ENCODE results near the gene KDM4C. TPM values are rescaled to one million over a fixed set of nuclear protein-coding genes. Genes with fewer than 3 reads are reported as not detected.

KDM4C gene
- total and polyA plus RNA-seq, 2 of the 13 experiments (the other 11 are each of a cell fraction or from before 2014, with no cell fraction given) = 19.4 to 23.6 TPM

DNA sequence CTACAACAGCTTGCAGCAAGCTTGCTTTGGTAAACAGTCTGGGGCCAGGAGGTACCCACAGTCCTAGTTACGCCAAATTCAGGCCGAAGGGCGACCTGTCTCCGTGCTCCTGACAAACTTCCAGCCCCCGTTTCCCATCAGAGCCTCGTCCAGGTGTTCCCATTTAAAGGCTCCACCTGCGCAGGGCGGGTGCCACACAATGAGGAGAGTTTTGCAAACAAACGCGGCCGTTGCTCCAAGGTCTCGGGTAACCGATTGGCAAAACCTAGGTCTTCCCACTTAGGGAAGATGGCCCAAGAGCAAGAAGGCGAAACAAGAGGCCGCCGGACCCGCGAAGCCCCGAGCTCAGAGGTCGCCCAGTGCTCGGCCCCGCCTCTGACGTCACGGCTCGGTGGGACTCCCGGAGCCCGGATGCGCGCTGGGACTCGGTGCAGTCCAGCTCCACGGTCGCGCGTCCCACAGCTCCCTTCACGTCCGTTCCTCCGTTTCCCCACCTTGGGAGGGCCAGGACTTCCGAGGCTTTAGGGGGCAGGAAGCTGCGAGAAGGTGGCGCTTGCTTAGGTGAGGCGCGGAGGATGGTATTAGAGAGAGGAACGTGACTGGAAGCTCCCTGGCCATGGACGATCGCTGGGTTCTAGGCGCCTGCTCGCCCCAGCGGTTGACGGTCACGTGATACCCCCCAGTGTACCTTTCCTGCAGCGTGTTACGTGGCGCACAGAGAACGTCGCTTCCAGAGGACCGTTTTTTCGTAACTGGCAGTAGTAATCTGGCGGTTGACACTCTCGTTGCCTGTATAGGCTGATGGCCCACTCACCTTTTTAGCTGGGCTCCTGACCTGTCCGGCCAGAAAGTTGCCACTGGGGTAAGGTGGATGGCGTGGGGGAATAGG, 41.8 kb upstream of the KDM4C start:
- peak; percentile 79 for DNase-seq (ENCODE audit: low spot score)
- H3K9ac ChIP-seq (ENCODE audit: insufficient read depth, low read depth, low read length) = peak overlapping the region; percentile 84
- H3K4me3 ChIP-seq (replicated peaks in 1 of 3; ENCODE audit: insufficient read depth in 1 of 3, low read depth in 2 of 3, low read length in 3 of 3) = peak overlapping the region; percentile 57 to 72 (median 65)
- FAIRE-seq = peak; percentile 48
- intact Hi-C loops (cut with micrococcal nuclease; ENCODE audit: unreplicated experiment) (loop anchor here (5.0 kb wide), 1 partner anchor 34 kb away; no protein-coding TSS in a partner anchor), in situ Hi-C loops (cut with HindIII; ENCODE audit: extremely low pct_ligation_motif_present, low pct_unique_long_range_greater_than_20kb) (no loop called here)
- peak overlapping the region; percentile 93 for H3K27ac ChIP-seq (ENCODE audit: extremely low read length, insufficient read depth, low read length)
- ATAC-seq = peak; percentile 89
- no peaks in the 10 kb centered on the region for H3K36me3 ChIP-seq (replicated peaks in 1 of 2; ENCODE audit: control insufficient read depth in 1 of 2, insufficient read depth in 2 of 2, low read length in 2 of 2)
- peaks cover 34% of the 10 kb centered on the region for H3K4me1 ChIP-seq (ENCODE audit: insufficient read depth, low read length)
- H2AFZ ChIP-seq (ENCODE audit: low read length) = no peak overlapping the region
- 56% methylated on average over 39 of the region's 61 CpGs for WGBS (ENCODE audit: low lambda C conversion rate)
- no peaks in the 10 kb centered on the region for H3K9me3 ChIP-seq (ENCODE audit: low read length)
- ChIA-PET POLR2A (interaction anchor here (0.6 to 4.6 kb wide), 21 partner anchors 12 to 307 kb away, joined by 3 to 59 read pairs (median 5); partner anchors contain the start of genes KDM4C and UHRF2), CTCF (ENCODE audit: low intra/inter-chr PET ratio, low total read pairs) (no interaction called here)
- no peaks in the 10 kb centered on the region for H3K27me3 ChIP-seq (ENCODE audit: control insufficient read depth in 1 of 2, insufficient read depth in 2 of 2, low read length in 2 of 2)
- no peaks in the 10 kb centered on the region for H3K79me2 ChIP-seq (ENCODE audit: insufficient read depth, low read length)
- peak overlapping the region; percentile 77 for H3K4me2 ChIP-seq (ENCODE audit: low read depth, low read length)
- no peaks in the 10 kb centered on the region for H4K20me1 ChIP-seq (ENCODE audit: insufficient read depth, low read length)
- TSS peak; percentile 92 for BruUV-seq (replicated peaks)
- TF ChIP-seq ZNF850 (CRISPR knock-in tag; conservative IDR thresholded peaks at IDR 0.05) (no peak), MIXL1 (CRISPR knock-in tag; IDR thresholded peaks at IDR 0.05) (0 out of 2 replicates have a peak, but pooled peaks have one; percentile 32), MEIS1 (CRISPR knock-in tag; IDR thresholded peaks at IDR 0.05; ENCODE audit: borderline replicate concordance) (no peak), ZNF776 (CRISPR knock-in tag; IDR thresholded peaks at IDR 0.05) (peak; percentile 78), ZNF562 (CRISPR knock-in tag; IDR thresholded peaks at IDR 0.05; ENCODE audit: borderline replicate concordance) (no peak), FOXP4 (CRISPR knock-in tag; IDR thresholded peaks at IDR 0.05) (peak; percentile 46), FOSL2 (CRISPR knock-in tag; IDR thresholded peaks at IDR 0.05) (peak; percentile 28), CREB1 (IDR thresholded peaks at IDR 0.05) (peak; percentile 98), CREB1 (CRISPR knock-in tag; IDR thresholded peaks at IDR 0.05) (peak; percentile 87), TEF (CRISPR knock-in tag; IDR thresholded peaks at IDR 0.05) (no peak), MIER3 (CRISPR knock-in tag; IDR thresholded peaks at IDR 0.05; ENCODE audit: borderline replicate concordance) (peak; percentile 21; the same call in 1 of the 2 replicates)
- TF ChIP-seq, protein P1, sequence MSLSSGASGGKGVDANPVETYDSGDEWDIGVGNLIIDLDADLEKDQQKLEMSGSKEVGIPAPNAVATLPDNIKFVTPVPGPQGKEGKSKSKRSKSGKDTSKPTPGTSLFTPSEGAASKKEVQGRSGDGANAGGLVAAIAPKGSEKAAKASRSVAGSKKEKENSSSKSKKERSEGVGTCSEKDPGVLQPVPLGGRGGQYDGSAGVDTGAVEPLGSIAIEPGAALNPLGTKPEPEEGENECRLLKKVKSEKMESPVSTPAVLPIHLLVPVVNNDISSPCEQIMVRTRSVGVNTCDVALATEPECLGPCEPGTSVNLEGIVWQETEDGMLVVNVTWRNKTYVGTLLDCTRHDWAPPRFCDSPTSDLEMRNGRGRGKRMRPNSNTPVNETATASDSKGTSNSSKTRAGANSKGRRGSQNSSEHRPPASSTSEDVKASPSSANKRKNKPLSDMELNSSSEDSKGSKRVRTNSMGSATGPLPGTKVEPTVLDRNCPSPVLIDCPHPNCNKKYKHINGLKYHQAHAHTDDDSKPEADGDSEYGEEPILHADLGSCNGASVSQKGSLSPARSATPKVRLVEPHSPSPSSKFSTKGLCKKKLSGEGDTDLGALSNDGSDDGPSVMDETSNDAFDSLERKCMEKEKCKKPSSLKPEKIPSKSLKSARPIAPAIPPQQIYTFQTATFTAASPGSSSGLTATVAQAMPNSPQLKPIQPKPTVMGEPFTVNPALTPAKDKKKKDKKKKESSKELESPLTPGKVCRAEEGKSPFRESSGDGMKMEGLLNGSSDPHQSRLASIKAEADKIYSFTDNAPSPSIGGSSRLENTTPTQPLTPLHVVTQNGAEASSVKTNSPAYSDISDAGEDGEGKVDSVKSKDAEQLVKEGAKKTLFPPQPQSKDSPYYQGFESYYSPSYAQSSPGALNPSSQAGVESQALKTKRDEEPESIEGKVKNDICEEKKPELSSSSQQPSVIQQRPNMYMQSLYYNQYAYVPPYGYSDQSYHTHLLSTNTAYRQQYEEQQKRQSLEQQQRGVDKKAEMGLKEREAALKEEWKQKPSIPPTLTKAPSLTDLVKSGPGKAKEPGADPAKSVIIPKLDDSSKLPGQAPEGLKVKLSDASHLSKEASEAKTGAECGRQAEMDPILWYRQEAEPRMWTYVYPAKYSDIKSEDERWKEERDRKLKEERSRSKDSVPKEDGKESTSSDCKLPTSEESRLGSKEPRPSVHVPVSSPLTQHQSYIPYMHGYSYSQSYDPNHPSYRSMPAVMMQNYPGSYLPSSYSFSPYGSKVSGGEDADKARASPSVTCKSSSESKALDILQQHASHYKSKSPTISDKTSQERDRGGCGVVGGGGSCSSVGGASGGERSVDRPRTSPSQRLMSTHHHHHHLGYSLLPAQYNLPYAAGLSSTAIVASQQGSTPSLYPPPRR (CRISPR knock-in tag; IDR thresholded peaks at IDR 0.05; ENCODE audit: borderline replicate concordance) = peak; percentile 33; the same call in 1 of the 2 replicates
- TF ChIP-seq, protein P2, sequence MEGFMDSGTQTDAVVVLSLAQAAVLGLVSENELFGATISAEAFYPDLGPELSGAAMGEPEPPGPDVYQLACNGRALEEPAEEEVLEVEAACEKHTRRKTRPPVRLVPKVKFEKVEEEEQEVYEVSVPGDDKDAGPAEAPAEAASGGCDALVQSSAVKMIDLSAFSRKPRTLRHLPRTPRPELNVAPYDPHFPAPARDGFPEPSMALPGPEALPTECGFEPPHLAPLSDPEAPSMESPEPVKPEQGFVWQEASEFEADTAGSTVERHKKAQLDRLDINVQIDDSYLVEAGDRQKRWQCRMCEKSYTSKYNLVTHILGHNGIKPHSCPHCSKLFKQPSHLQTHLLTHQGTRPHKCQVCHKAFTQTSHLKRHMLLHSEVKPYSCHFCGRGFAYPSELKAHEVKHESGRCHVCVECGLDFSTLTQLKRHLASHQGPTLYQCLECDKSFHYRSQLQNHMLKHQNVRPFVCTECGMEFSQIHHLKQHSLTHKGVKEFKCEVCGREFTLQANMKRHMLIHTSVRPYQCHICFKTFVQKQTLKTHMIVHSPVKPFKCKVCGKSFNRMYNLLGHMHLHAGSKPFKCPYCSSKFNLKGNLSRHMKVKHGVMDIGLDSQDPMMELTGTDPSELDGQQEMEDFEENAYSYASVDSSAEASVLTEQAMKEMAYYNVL (CRISPR knock-in tag; IDR thresholded peaks at IDR 0.05; ENCODE audit: borderline replicate concordance) = peak; percentile 70
